HepG2 (cell line): ENCODE data around the gene GGCT. TPM values are rescaled to one million over a fixed set of nuclear protein-coding genes. Genes with fewer than 3 reads are reported as not detected.

Experiments used
- AGO2 ChIP-seq: fragments of 200-400 bp; formaldehyde crosslinking; optimal IDR thresholded peaks from 2 replicates; pipeline ENCODE3; 2017; ENCODE audit warnings: mild to moderate bottlenecking, low read depth, low read length, moderate library complexity
- ELF3 ChIP-seq: IDR thresholded peaks from 2 replicates; pipeline ENCODE4 v1.6.1; 2016; ENCODE audit warnings: missing genetic modification reagents, missing compliant biosample characterization
- FOXP1 ChIP-seq, 2 experiments: fragments of 450-650 bp in 1 of 2; IDR thresholded peaks; 2 replicates each; pipeline ENCODE4 v1.6.1; 2017 to 2018; ENCODE audit warnings: antibody characterized with exemption in 1 of 2
- IKZF1 ChIP-seq: fragments of 450-650 bp; IDR thresholded peaks from 2 replicates; pipeline ENCODE4 v1.7.1; 2016
- KLF15 ChIP-seq: sonication (generic); formaldehyde crosslinking; IDR thresholded peaks from 2 replicates; pipeline ENCODE4 v1.8.1; 2023; ENCODE audit warnings: borderline replicate concordance, mild to moderate bottlenecking, inconsistent platforms, missing genetic modification reagents, mixed read lengths
- RBM39 ChIP-seq: fragments of 200-400 bp; formaldehyde crosslinking; IDR thresholded peaks from one replicate; pipeline ENCODE4 v1.6.1; 2018; ENCODE audit warnings: antibody characterized with exemption, mild to moderate bottlenecking, low read depth, low read length; ENCODE audit not compliant: poor library complexity, severe bottlenecking
- SRY ChIP-seq: sonication (generic); formaldehyde crosslinking; IDR thresholded peaks from 2 replicates; pipeline ENCODE4 v1.8.0; 2022; ENCODE audit warnings: mild to moderate bottlenecking, missing genetic modification reagents
- ZFP82 ChIP-seq: sonication (generic); formaldehyde crosslinking; IDR thresholded peaks from 2 replicates; pipeline ENCODE4 v1.5.1; 2020; ENCODE audit warnings: mild to moderate bottlenecking, missing genetic modification reagents, borderline replicate concordance
- ZKSCAN5 ChIP-seq: sonication (generic); formaldehyde crosslinking; IDR thresholded peaks from 2 replicates; pipeline ENCODE4 v1.5.1; 2020; ENCODE audit warnings: mild to moderate bottlenecking, missing genetic modification reagents
- ZNF205 ChIP-seq: IDR thresholded peaks from 2 replicates; pipeline ENCODE4 v1.6.1; 2018; ENCODE audit warnings: missing biosample characterization, missing genetic modification reagents
- ZNF33B ChIP-seq: sonication (generic); formaldehyde crosslinking; IDR thresholded peaks from 2 replicates; pipeline ENCODE4 v1.5.1; 2020; ENCODE audit warnings: mild to moderate bottlenecking, missing genetic modification reagents
- ZNF382 ChIP-seq: sonication (generic); formaldehyde crosslinking; IDR thresholded peaks from 2 replicates; pipeline ENCODE4 v1.5.0; 2020; ENCODE audit warnings: missing genetic modification reagents, mild to moderate bottlenecking, borderline replicate concordance
- ZNF605 ChIP-seq: sonication (generic); formaldehyde crosslinking; IDR thresholded peaks from 2 replicates; pipeline ENCODE4 v1.8.0; 2022; ENCODE audit warnings: mild to moderate bottlenecking, missing genetic modification reagents
- polyA plus RNA-seq, 8 experiments: library from polyadenylated mRNA; depleted of rRNA in 3 of 8; stranded (reverse) in 7 of 8; unstranded in 1 of 8; fragments of >200 nt; fragmentation: Illumina TruSeq in 4 of 8; extraction: Trizol in 4 of 8; gene quantifications; 2 replicates each; pipeline versions ENCODE4 v1.2.1 to v1.2.3, GENCODE V29; 2011 to 2016; ENCODE audit warnings: low read depth in 4 of 8, missing spikeins in 1 of 8, mixed read lengths in 1 of 8; ENCODE audit not compliant: insufficient read depth in 1 of 8
- total RNA-seq, 5 experiments: library from RNA; depleted of rRNA; stranded (reverse); fragments of >200 nt; fragmentation: Illumina TruSeq; extraction: Trizol; gene quantifications; 2 replicates each; pipeline ENCODE4 v1.2.3, GENCODE V29; 2016; ENCODE audit warnings: low read depth in 1 of 5
- TF ChIP-seq, protein P1 (sequence below): sonication (generic); IDR thresholded peaks from 2 replicates; pipeline ENCODE4 v1.6.1; 2016; ENCODE audit warnings: low read depth, borderline replicate concordance
- TF ChIP-seq, protein P2 (sequence below): IDR thresholded peaks from 2 replicates; pipeline ENCODE4 v1.6.1; 2012; ENCODE audit warnings: low read depth, low read length, improper control_type of control experiment
- TF ChIP-seq, protein P3 (sequence below): IDR thresholded peaks from 2 replicates; pipeline ENCODE4 v1.6.1; 2016; ENCODE audit warnings: missing compliant biosample characterization, missing genetic modification reagents, borderline replicate concordance
- TF ChIP-seq, protein P4 (sequence below): IDR thresholded peaks from 2 replicates; pipeline ENCODE4 v1.6.1; 2016; ENCODE audit warnings: missing genetic modification reagents, missing compliant biosample characterization
- TF ChIP-seq, protein P5 (sequence below): sonication (generic); formaldehyde crosslinking; IDR thresholded peaks from 2 replicates; pipeline ENCODE4 v1.4.0; 2020; ENCODE audit warnings: missing genetic modification reagents
- TF ChIP-seq, protein P6 (sequence below), 2 experiments: fragments of 450-650 bp in 1 of 2; sonication (generic) in 1 of 2; formaldehyde crosslinking; IDR thresholded peaks; 2 replicates each; pipeline versions ENCODE4 v1.5.0 to v1.8.0; 2020 to 2022; ENCODE audit warnings: mild to moderate bottlenecking in 1 of 2, missing genetic modification reagents in 1 of 2
- TF ChIP-seq, protein P7 (sequence below): sonication (generic); formaldehyde crosslinking; IDR thresholded peaks from 2 replicates; pipeline ENCODE4 v1.4.0; 2020; ENCODE audit warnings: missing genetic modification reagents, borderline replicate concordance

The GGCT gene
- total and polyA plus RNA-seq, 2 of the 13 experiments (the other 11 are each of a cell fraction or from before 2014, with no cell fraction given): 19.5 to 78.3 TPM

DNA sequence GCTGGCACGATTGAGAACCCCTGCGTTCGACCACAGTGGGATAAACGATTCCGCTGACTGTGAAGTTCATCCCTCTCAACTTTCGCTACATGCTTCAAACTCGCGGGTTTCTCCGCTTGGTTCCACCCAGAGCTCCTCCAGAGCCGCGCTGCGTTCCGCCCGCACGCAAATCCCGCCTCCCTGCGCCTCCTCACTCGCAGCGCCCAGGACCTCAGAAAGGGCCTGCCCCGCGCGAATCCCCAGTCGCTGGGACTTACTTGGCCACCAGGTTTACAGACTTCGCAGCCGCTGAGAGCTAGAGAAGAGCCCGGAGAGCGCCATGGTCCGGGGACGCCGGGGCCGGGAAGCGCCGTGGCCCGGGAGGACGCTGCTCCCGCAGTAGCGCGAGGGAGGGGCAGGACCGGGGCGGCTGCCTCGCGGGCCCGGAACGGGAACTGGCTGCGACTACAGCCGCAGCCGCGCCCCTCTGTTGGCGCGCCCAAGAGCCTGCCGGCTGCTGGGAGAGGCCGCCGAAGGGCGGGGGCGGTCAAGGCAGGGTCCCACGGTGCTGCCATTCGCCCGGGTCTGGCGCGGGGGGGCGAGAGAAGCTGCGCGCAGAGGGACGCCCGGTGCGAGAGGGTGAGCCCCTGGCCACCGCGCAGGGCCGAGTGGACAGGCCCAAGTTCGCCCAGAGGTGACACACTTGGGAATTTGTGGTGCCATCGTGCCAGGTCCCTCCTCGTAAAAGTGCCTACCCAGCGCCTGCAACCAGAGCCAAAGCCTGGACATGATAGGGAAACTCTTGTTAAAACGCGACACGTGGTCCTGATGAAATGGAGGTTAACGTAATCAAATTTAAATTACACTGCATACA lies 26.1 kb downstream of the GGCT start, which contains the start of gene NOD1 (continued):
- TF ChIP-seq, protein P1, sequence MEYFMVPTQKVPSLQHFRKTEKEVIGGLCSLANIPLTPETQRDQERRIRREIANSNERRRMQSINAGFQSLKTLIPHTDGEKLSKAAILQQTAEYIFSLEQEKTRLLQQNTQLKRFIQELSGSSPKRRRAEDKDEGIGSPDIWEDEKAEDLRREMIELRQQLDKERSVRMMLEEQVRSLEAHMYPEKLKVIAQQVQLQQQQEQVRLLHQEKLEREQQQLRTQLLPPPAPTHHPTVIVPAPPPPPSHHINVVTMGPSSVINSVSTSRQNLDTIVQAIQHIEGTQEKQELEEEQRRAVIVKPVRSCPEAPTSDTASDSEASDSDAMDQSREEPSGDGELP: no peak; the same call in 1 of the 2 replicates
- TF ChIP-seq, protein P2, sequence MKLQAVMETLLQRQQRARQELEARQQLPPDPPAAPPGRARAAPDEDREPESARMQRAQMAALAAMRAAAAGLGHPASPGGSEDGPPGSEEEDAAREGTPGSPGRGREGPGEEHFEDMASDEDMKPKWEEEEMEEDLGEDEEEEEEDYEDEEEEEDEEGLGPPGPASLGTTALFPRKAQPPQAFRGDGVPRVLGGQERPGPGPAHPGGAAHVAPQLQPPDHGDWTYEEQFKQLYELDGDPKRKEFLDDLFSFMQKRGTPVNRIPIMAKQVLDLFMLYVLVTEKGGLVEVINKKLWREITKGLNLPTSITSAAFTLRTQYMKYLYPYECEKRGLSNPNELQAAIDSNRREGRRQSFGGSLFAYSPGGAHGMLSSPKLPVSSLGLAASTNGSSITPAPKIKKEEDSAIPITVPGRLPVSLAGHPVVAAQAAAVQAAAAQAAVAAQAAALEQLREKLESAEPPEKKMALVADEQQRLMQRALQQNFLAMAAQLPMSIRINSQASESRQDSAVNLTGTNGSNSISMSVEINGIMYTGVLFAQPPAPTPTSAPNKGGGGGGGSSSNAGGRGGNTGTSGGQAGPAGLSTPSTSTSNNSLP: no peak
- TF ChIP-seq ZNF382 (CRISPR knock-in tag) (no peak), AGO2 (peak; percentile 46), ELF3 (CRISPR knock-in tag) (no peak), SRY (CRISPR knock-in tag) (no peak), IKZF1 (no peak), ZNF205 (no peak), ZNF33B (CRISPR knock-in tag) (0 out of 2 replicates have a peak, but pooled peaks have one; percentile 58), ZNF605 (CRISPR knock-in tag) (no peak; the same call in 1 of the 2 replicates), RBM39 (no peak), KLF15 (CRISPR knock-in tag) (0 out of 2 replicates have a peak, but pooled peaks have one; percentile 62), FOXP1 (IDR thresholded peaks at IDR 0.05) (no peak), FOXP1 (CRISPR knock-in tag; IDR thresholded peaks at IDR 0.05) (no peak), ZFP82 (CRISPR knock-in tag) (peak; percentile 60; the same call in 1 of the 2 replicates), ZKSCAN5 (CRISPR knock-in tag) (no peak)
- TF ChIP-seq, protein P3, sequence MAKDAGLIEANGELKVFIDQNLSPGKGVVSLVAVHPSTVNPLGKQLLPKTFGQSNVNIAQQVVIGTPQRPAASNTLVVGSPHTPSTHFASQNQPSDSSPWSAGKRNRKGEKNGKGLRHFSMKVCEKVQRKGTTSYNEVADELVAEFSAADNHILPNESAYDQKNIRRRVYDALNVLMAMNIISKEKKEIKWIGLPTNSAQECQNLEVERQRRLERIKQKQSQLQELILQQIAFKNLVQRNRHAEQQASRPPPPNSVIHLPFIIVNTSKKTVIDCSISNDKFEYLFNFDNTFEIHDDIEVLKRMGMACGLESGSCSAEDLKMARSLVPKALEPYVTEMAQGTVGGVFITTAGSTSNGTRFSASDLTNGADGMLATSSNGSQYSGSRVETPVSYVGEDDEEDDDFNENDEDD (CRISPR knock-in tag): peak; percentile 65; the same call in 1 of the 2 replicates
- TF ChIP-seq, protein P4, sequence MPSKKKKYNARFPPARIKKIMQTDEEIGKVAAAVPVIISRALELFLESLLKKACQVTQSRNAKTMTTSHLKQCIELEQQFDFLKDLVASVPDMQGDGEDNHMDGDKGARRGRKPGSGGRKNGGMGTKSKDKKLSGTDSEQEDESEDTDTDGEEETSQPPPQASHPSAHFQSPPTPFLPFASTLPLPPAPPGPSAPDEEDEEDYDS (CRISPR knock-in tag): no peak
- TF ChIP-seq, protein P5, sequence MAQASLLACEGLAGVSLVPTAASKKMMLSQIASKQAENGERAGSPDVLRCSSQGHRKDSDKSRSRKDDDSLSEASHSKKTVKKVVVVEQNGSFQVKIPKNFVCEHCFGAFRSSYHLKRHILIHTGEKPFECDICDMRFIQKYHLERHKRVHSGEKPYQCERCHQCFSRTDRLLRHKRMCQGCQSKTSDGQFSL (CRISPR knock-in tag): peak; percentile 59; the same call in 1 of the 2 replicates
- TF ChIP-seq, protein P6, sequence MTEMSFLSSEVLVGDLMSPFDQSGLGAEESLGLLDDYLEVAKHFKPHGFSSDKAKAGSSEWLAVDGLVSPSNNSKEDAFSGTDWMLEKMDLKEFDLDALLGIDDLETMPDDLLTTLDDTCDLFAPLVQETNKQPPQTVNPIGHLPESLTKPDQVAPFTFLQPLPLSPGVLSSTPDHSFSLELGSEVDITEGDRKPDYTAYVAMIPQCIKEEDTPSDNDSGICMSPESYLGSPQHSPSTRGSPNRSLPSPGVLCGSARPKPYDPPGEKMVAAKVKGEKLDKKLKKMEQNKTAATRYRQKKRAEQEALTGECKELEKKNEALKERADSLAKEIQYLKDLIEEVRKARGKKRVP (CRISPR knock-in tag; IDR thresholded peaks at IDR 0.05): 0 out of 4 replicates have a peak, but pooled peaks of 1 of the 2 experiments have one; percentile 38
- TF ChIP-seq, protein P7, sequence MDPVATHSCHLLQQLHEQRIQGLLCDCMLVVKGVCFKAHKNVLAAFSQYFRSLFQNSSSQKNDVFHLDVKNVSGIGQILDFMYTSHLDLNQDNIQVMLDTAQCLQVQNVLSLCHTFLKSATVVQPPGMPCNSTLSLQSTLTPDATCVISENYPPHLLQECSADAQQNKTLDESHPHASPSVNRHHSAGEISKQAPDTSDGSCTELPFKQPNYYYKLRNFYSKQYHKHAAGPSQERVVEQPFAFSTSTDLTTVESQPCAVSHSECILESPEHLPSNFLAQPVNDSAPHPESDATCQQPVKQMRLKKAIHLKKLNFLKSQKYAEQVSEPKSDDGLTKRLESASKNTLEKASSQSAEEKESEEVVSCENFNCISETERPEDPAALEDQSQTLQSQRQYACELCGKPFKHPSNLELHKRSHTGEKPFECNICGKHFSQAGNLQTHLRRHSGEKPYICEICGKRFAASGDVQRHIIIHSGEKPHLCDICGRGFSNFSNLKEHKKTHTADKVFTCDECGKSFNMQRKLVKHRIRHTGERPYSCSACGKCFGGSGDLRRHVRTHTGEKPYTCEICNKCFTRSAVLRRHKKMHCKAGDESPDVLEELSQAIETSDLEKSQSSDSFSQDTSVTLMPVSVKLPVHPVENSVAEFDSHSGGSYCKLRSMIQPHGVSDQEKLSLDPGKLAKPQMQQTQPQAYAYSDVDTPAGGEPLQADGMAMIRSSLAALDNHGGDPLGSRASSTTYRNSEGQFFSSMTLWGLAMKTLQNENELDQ (CRISPR knock-in tag): no peak
